GM18519 (cell line): ENCODE data around the gene SPATA20.

ENCODE experiments used
- ATAC-seq: cut with Tn5 transposase; IDR thresholded peaks from one replicate; pipeline ENCODE4 v1.9.1; 2021; ENCODE audit warnings: mild to moderate bottlenecking, moderate library complexity; ENCODE audit not compliant: unreplicated experiment, low FRiP score

SPATA20 gene

DNA sequence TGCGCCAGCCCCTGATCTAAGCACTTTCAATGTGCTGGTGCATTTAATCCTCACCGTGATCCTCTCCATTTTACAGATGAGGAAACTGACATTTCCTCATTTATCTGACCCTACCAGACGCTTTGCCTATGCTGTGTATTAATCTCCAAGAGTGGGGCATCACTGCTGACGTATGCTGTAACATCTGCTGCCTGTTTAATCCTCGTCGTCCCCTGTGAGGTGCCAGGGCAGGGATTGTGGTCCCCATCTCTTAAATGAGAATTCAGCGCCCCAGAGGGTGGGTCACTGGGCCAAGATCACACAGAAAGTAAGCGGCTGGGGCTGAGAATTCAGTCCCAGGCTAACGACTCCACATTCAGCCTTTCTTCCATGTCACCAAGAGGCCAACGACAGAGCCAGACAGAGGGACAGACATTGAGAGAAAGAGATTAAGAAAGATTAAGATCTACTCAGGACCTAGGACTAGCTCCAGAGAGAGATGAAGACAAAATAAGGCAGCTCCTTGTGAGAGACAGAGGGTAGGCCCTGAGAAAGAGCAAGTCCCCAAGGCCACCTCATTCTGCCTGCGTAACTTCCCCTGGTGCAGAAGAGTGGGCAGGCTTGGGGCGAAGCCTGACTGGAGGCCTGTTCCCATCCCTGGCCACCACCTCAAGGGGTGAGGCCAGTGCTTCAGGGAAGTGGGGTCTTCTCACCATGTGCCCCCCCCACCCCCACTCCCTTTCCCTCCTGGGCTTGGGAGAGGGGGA, 27.1 kb downstream of the SPATA20 start:
- ATAC-seq, result no peak

- no peak for ATAC-seq
Measured at GRCh38 chr17:50575581-50576210, 28.7 kb downstream of the SPATA20 start.

DNA sequence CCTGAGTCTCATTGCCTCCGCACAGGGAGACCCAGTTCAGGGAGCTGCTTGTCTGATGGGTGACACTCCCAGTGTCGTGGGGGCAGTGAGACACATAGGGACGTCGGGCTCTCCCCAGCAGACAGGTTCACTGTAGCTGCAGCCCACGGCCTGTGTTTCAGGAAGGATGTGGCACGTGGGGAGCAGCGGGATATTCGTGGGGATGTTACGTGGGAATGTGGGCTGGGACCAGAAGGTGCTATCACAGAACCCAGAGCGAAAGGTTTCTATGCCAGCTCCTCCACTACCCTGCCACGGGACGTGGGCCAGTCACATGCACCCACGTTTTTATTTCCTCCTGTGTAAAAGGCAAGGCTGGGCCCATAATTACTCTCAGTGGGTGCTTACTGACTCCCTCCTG, 29.9 kb downstream of the SPATA20 start:
- ATAC-seq, result no peak

DNA sequence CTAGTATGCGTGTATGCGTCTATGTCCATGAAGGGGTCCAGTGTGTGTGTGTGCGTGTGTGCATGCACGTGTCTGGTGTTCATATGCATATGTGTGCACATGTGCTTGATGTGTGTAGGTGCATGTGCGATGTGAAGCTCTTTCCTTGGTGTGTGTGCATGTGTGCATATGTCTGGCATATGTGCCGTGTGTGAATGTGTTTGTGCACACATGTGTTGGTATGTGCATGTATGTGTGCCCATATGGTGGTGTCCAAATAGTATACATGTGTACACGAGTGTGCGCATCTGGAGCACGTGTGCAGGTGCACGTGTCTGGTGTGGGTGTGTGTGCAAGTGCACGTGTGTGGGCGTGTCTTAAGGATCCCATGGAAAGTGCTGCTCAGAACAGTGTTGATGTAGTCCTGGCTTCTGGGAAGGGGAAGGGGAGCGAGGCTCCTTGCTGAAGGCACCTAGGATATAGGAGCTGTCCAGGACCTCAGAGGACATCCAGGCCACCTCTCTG, 30.5 kb downstream of the SPATA20 start:
- ATAC-seq, result no peak

DNA sequence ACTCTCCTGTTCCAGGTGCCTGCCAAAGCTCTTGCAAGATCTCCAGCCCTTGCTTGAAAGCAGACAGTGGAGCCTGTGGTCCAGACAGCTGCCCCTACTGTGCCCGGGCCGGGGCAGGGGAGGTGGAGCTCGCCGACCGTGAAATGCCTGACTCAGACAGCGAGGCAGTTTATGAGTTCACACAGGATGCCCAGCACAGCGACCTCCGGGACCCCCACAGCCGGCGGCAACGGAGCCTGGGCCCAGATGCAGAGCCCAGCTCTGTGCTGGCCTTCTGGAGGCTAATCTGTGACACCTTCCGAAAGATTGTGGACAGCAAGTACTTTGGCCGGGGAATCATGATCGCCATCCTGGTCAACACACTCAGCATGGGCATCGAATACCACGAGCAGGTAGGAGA, 31.2 kb downstream of the SPATA20 start:
- no peak for ATAC-seq

- no peak for ATAC-seq
Measured at GRCh38 chr17:50579399-50579798, 32.4 kb downstream of the SPATA20 start.

DNA sequence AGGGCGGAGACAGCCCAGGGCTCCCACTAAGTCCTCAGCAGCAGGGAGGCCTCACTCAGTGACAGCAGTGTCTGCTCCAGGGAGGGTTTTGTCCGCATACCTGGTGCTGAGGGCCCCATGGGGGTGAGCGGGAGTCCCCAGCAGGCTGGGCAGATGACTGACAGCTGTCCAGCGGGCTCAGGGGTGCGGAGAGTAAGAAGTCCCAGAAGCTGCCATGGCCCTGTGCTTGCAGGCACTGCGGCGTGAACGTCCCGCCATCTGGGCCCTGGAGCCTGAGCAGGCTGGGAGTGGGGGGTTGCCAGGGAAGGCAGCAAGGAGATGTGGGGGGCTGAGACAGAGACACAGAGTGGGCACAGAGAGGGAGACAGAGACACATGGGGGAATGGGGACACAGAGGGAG, 33.7 kb downstream of the SPATA20 start:
- no peak for ATAC-seq

- ATAC-seq, result no peak
Measured at GRCh38 chr17:50581316-50581715, 34.3 kb downstream of the SPATA20 start.

GRCh38 chr17:50582741-50583140, 35.8 kb downstream of the SPATA20 start:
- no peak for ATAC-seq

DNA sequence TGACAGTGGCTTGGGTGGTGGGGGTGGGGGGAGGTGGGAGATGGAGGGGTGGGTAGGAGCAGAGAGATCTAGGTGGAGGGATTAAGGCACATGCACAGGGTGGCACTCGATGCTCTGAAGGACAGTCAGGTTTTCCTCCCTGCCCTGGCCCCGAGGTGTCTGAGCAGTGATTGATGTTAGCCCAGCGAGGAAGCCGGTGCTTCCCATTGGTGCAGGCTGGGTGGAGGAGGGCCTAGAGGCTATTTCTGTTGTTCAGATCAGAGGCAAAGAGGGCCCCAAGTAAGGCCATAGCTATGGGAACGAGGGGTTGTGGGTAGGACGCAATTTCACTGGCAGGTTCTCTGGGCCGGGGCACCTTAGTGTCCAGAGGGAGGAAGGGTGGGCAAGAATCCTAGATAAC, 36.7 kb downstream of the SPATA20 start:
- no peak for ATAC-seq

DNA sequence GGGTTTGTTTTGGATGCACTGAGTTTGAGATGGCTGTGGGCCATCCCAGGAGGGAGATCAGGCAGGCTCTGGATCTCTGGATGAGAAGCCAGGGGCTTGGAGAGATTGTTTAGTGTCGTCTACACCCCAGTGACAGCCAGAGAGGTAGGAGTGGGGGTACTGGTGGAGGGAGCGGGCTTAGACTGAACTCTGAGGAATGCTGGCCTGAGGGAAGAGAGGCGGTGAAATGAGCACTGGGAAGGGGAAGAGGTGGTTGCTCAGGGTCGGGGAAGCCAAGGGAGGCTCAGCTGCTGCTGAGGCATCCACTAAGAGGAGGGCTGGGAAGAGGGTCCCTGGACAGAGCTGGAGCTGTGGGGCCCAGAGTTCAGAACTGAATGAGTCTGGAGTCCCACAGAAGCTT, 37.1 kb downstream of the SPATA20 start:
- ATAC-seq, result no peak

DNA sequence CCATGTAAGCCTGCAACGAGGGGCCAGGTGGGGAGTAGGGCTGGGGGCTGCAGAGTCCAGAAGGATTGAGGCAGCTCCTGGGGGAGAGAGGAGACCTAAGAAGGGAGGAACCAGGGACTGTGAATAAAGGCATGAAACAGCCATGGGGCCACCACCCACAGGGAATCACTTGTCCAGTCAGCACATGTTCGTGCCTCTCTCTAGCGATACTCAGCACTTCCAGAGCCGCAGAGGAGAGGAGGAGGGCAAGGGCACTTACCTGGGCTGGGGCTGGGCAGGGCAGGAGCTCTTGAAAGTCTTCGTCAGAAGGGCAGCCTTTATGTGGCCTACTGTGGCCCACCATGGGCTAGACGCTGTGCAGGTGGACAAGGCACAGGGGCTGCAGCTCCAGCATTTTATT, 37.8 kb downstream of the SPATA20 start:
- no peak for ATAC-seq

DNA sequence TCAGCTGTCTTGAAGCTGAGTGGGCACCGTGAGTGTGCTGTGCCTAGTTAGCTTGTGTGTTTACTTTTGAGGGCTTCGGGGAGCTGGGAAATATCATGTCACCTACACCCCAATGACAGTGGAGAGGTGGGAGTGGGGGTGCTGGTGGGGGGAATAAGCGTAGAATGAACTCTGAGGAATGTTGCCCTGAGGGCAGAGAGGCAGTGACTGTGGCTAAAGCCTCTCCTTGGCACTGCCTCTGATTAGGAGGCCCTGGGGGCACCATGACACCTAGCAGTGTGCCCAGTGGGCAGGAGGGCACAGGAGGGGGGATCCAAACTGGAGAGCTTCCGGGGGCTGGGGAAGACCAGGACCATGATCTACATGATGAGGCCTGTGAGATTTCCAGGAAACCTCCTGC, 38.4 kb downstream of the SPATA20 start:
- ATAC-seq, result no peak

DNA sequence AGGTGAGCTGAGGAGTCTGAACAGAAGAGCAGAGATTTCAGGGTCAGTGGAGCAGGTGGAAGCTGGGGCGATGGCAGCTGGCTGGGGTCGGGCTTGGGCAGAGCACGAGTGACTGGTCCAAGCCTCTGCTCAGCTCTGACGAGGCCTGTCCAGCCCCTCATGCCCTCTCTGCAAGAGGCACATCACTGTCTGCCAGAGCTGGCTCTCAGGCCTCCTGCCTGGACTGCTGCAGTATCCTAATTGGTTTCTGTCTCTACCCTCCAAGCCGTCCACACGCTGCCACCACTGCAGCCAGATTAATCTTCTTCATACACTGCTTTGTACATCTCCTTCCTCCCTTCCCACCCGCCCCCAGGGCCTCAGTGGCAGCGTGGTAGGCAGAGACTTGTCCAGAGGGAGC, 38.9 kb downstream of the SPATA20 start:
- ATAC-seq, result no peak

- no peak for ATAC-seq
Measured at GRCh38 chr17:50586421-50587247, 39.7 kb downstream of the SPATA20 start.

DNA sequence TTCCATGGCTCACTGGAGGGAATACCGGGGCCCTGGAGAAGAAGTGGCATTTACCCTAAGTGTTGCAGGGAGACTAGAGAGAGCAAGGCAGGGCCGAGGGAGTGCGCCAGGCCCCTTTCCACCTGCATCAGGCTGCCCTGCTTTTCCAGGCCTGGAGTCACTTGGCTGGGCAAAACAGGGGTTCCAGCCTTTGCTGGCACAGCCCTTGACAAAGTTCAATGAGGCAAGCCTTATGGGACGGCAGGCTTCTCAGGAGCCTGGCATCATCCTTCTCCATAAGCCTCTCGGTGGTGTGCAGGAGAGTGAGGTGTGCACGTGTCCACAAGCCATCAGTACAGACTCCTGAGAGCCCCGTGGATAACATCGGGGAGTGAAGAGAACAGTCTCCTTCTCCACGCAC, 40.6 kb downstream of the SPATA20 start:
- no peak for ATAC-seq

DNA sequence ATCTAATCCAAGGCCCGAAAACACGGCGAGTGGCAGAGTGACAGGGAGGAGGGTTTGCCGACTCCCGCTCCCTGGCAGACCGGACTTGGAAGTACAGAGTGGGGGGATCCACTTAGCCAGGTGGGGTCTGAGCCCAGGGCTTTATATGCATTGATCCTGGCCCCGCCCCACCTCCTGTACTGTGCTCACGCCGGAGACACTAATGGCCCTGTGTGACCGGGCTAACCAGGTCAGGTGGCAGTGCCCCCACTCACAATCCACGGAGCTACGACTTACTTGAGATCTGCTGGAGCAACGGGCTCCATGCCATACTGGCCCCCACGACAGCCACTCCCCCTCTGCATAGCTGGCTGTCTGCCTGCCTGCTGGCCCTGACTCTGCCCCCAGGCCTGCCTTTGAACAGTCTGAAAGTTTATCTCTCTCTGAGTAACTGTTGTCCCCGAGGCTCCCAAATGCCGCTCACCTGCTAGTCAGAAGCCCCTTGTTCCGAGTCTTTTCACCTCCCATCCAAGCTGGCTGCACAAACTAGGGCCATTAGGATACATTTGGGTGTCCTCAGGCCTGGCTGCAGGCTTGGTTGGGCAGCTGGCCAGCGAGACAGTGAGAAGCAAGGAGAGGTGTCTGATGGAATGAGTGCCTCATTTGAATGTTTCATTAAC, 41.5 kb downstream of the SPATA20 start:
- no peak for ATAC-seq

DNA sequence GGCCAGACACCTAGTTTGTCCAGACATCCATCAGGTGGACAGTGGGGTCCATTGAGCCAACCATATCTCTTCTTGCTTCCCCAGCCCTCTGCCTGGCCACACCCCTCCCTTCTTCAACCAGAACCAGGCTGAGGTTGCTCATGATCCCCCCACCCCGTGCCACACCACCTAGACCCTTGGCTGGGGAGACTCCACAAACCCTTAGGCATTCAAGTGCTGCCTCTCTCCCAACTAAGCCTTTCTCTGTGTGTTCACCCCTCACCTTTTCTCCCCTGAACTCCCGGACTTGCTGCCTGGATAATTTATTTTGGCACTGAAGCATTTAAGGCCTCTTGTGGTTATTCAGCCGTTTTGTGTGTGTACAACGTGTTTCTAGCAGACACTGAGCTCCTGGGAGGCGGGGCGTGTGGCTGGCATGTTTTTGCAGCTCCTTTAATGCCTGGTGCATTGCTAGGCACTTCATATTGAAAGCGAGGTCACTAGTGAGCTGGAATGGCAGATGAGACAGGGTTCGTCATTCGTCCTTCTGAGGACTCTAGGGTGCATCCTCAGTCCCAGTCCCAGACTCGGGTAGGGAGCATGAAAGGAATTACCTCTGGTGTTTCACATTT, 42.2 kb downstream of the SPATA20 start:
- ATAC-seq, result no peak

DNA sequence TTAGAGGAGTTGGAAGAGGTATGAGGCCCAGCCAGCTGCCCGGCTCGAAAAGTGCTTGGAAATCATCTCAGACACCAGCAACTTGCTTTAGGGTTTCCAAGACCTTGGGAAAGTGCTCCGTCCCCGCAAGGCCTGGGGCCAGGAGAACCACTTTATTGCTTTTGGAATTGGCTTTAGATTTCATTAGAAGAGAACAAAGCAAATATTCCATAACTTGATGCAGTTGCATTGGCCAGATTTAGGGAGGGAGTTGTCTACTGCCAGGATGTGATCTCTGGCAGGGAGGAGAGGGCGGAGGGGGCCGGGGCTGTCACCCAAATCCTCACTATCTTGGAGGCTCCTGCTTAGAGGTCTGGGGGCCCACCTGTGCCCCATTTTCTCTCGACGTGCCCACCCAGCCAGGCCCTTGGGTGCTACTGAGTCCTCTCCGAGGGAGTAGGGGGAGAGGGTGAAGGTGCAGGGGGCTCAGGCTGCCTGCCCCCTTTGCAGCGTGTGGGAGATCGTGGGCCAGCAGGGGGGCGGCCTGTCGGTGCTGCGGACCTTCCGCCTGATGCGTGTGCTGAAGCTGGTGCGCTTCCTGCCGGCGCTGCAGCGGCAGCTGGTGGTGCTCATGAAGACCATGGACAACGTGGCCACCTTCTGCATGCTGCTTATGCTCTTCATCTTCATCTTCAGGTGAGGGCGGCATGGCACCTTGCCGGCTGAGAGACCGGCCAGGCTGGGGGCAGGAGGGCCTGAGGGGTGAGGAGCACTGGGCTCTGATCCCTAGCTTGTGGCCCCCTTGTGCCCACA, 44.2 kb downstream of the SPATA20 start:
- no peak for ATAC-seq

DNA sequence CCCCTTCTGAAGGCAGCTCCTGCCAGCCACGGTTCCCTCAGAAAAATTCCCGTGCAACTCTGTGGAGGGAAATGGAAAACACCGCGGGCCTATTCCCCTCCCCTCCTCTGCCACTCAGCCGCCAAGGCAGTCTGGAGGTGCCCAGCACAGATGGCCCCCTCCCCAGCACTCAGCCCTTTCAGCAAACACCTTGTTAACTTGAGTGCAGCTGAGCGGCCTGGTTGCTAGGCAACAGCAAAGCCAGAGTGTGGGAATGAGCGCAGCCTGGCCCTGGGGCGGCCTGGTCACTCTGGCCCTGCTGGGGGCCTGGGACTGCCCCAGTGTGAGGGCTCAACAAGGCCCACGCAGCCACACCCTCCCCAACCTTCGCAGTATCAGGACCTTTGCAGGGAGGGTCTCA, 46.3 kb downstream of the SPATA20 start:
- ATAC-seq, result no peak
